ENCODE measurements around the gene CELSR2.

GRCh38 chr1:109263597-109264378, 14.4 kb downstream of the CELSR2 start:
- peak; percentile 89 for TF ChIP-seq CTCF (IDR thresholded peaks at IDR 0.05; ENCODE audit: low read depth, low read length)
- TF ChIP-seq POLR2A (IDR thresholded peaks at IDR 0.05; ENCODE audit: extremely low read depth, insufficient read length) = no peak

All from NB4 (cell line).